ENCODE results near the gene CLDN3. TPM values are rescaled to one million over a fixed set of nuclear protein-coding genes. Genes with fewer than 3 reads are reported as not detected.
"Not testable (repeated sequence)": the region's sequence is repeated elsewhere in the genome, so short reads cannot be mapped to it uniquely, and the experiment has no call there.

The CLDN3 gene
- total RNA-seq, 1 donor from 2014 or later, result 0.60 TPM

GRCh38 chr7:73737491-73738219 lies 32.4 kb downstream of the CLDN3 start:
- no peak for DNase-seq (ENCODE audit: low read depth in 2 of 2)

- no peak for DNase-seq (ENCODE audit: low read depth in 2 of 2)
Measured at GRCh38 chr7:73736885-73737284, 33.2 kb downstream of the CLDN3 start.

GRCh38 chr7:73735528-73735905 lies 34.6 kb downstream of the CLDN3 start:
- DNase-seq (ENCODE audit: low read depth in 2 of 2), result no peak

- DNase-seq (ENCODE audit: low read depth in 2 of 2), result peak; percentile 77 to 79
Measured at GRCh38 chr7:73734619-73735527, 35.2 kb downstream of the CLDN3 start.

GRCh38 chr7:73732397-73732796 lies 37.7 kb downstream of the CLDN3 start:
- DNase-seq (ENCODE audit: low read depth in 2 of 2), result no peak

GRCh38 chr7:73730485-73730884 lies 39.6 kb downstream of the CLDN3 start:
- no peak for DNase-seq (ENCODE audit: low read depth in 2 of 2)

- no peak for DNase-seq (ENCODE audit: low read depth in 2 of 2)
Measured at GRCh38 chr7:73728551-73728950, 41.5 kb downstream of the CLDN3 start.

- DNase-seq (ENCODE audit: low read depth in 2 of 2), result no peak
Measured at GRCh38 chr7:73727952-73728351, 42.1 kb downstream of the CLDN3 start.

- DNase-seq (ENCODE audit: low read depth in 2 of 2), result no peak
Measured at GRCh38 chr7:73726083-73726466, 44.0 kb downstream of the CLDN3 start.

- DNase-seq (ENCODE audit: low read depth in 2 of 2), result no peak
Measured at GRCh38 chr7:73723813-73724212, 46.3 kb downstream of the CLDN3 start.

GRCh38 chr7:73722785-73723184 lies 47.3 kb downstream of the CLDN3 start:
- no peak for DNase-seq (ENCODE audit: low read depth in 2 of 2)

- DNase-seq (ENCODE audit: low read depth in 2 of 2), result not testable (repeated sequence)
Measured at GRCh38 chr7:73722182-73722581, 47.9 kb downstream of the CLDN3 start.

- DNase-seq (ENCODE audit: low read depth in 2 of 2), result no peak
Measured at GRCh38 chr7:73721377-73721817, 48.7 kb downstream of the CLDN3 start.

GRCh38 chr7:73720443-73720842 lies 49.6 kb downstream of the CLDN3 start:
- not testable (repeated sequence) for DNase-seq (ENCODE audit: low read depth in 2 of 2)

- no peak for DNase-seq (ENCODE audit: low read depth in 2 of 2)
Measured at GRCh38 chr7:73719806-73720169, 50.3 kb downstream of the CLDN3 start.

Other genes with a start within 250 kb of the CLDN3 start
- 27.7 and 34.1 TPM in 2 replicates for gene BAZ1B, start 248.0 kb downstream of the CLDN3 start, total RNA-seq
- gene BCL7B, start 212.6 kb downstream of the CLDN3 start, total RNA-seq, result 17.2 and 22.6 TPM in 2 replicates
- gene TBL2, start 191.7 kb downstream of the CLDN3 start, total RNA-seq, result 37.0 and 40.7 TPM in 2 replicates
- not detected in 2 replicates for gene MLXIPL, start 145.7 kb downstream of the CLDN3 start, total RNA-seq
- gene VPS37D, start 102.4 kb downstream of the CLDN3 start, total RNA-seq, result 2.6 and 2.8 TPM in 2 replicates
- 1.7 and 2.4 TPM in 2 replicates for gene DNAJC30, start 86.8 kb downstream of the CLDN3 start, total RNA-seq
- 30.6 and 31.2 TPM in 2 replicates for gene BUD23, start 86.7 kb downstream of the CLDN3 start, total RNA-seq
- 4.0 and 7.2 TPM in 2 replicates for gene STX1A, start 50.6 kb downstream of the CLDN3 start, total RNA-seq
- 5.2 and 7.2 TPM in 2 replicates for gene ABHD11, start 31.5 kb downstream of the CLDN3 start, total RNA-seq
- under 0.01 TPM in 1 of 2 replicates, not detected in the other for gene CLDN4, start 60.7 kb upstream of the CLDN3 start, total RNA-seq
- gene METTL27, start 72.2 kb upstream of the CLDN3 start, total RNA-seq, result 0.99 and 4.1 TPM in 2 replicates
- not detected in 2 replicates for gene TMEM270, start 90.9 kb upstream of the CLDN3 start, total RNA-seq